HG03520 (cell line): Measurements from ENCODE around the gene SPATA45.
A peak's percentile ranks its signal among the peaks of the same experiment; 100 is the strongest.
"Not testable (repeated sequence)": the region's sequence is repeated elsewhere in the genome, so short reads cannot be mapped to it uniquely, and the experiment has no call there.

ENCODE experiments used
- ATAC-seq: cut with Tn5 transposase; IDR thresholded peaks from one replicate; pipeline ENCODE4 v1.9.1; 2021; ENCODE audit warnings: mild to moderate bottlenecking, moderate library complexity; ENCODE audit not compliant: unreplicated experiment

Gene SPATA45

GRCh38 chr1:212847549-212847948, at the start of gene SPATA45:
Gene SPATA45, minus strand, starts transcription at chr1:212847649. Its CDS starts 11,500 bp downstream, at chr1:212836149.
- ATAC-seq: no peak

DNA sequence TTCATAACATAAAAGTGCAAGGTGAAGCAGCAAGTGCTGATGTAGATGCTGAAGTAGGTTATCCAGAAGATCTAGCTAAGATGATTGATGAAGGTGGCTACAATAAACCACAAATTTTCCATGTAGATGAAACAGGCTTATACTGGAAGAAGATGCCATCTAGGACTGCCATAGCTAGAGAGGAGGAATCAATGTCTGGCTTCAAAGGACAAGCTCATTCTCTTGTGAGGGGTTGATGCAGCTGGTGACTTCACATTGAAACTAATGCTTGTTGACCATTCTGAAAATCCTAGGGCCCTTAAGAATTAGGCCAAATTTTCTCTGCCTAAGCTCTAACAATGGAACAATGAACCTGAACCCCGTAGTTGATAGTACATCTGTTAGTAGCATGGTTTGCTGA, 44.7 kb upstream of the SPATA45 start:
- no peak for ATAC-seq

- no peak for ATAC-seq
These were observed 37.1 kb upstream of the SPATA45 start for GRCh38 chr1:212884592-212884991.

GRCh38 chr1:212879947-212880690, 32.7 kb upstream of the SPATA45 start:
- no peak for ATAC-seq

DNA sequence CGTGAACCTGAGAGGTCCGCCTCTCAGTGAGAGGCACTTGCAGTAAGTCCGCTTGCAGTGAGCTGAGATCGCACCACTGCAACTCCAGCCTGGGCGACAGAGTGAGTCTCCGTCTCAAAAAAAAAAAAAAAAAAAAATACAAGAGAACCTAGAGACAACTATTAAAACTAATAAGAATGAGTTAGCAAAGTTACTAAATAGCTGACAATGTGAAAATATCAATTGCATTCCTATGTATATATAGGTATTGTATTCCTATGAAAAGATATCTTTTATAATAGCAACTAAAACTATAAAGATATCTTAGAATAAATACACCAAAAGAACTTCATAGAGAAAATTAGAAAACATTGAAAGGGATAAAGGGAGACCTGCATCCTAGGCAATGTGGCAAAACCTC, 31.0 kb upstream of the SPATA45 start:
- ATAC-seq: no peak

DNA sequence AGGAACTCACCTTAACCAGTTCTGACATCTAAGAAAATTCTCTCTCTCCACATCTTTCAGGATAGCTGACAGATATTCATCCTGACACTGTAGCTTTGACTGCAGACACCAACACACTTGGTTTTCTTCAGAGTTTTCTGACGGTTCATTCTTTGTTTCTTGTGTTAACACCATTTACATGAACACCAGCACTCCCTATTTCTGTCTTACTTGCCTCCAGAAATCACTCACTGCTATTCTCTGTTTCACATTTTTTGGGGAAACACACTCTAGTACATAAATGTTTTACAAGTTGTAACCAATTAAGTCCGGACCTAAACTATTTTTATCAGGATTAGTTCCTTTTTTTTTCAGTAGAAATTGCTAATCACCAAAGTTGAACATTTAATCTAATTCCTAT, 26.1 kb upstream of the SPATA45 start:
- ATAC-seq: peak; percentile 80

- ATAC-seq: no peak
These were observed 24.5 kb upstream of the SPATA45 start for GRCh38 chr1:212871976-212872375.

- no peak for ATAC-seq
These were observed 19.7 kb upstream of the SPATA45 start for GRCh38 chr1:212867192-212867591.

- ATAC-seq: no peak
These were observed 16.8 kb upstream of the SPATA45 start for GRCh38 chr1:212864201-212864600.

DNA sequence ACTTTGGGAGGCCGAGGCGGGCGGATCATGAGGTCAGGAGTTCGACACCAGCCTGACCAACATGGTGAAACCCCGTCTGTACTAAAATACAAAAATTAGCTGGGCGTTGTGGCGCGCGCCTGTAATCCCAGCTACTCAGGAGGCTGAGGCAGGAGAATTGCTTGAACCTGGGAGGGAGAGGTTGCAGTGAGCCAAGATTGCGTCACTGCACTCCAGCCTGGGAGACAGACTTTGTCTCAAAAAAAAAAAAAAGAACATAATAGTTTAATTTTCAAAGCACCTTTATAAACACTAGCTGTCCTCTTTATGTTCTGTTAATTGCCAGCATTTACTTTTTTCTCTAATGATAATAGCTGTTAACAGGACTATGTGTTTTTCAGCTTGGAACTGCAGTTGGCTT, 15.9 kb upstream of the SPATA45 start:
- not testable (repeated sequence) for ATAC-seq

- ATAC-seq: no peak
These were observed 14.8 kb upstream of the SPATA45 start for GRCh38 chr1:212862111-212862690.

DNA sequence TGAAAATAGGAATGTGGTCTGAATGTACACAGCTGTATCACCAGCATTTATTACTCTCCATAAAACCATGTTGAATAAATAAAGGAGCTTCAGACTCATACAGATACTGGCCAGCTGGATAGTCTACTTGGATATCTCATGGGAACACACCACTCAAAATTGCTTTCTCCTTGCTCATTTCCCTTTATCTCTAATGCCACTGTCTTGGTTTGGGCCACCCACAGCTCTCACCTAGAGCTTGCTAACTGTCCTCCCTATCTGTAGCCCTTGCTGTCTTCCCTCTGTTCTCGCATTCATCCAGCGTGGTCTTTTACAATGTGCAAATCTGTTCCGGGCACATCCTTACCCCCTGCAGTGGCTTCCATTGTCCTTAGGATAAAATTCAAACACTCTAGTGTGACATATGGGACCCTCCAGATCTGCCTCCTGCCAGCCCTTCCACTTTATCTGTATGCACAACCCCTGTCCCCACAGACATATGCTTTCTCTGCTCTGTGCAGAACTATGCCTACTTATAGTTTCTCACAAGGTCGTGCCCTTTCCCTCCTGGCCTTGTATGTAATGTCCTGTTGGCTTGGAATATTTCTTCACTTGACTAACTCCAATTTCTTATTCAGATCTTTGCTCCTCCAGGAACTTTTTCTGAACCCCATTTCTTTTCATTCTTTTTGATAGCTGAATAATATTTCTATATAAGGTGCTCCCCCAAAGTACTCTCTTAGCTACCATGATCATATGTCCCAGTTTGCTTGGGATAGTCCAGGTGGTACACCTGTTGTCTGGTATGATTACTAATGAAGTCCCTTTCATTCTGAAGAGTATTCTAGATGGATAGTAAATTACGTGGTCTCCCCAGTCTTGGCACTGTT, 13.5 kb upstream of the SPATA45 start:
- no peak for ATAC-seq

- peak; percentile 19 for ATAC-seq
These were observed 11.2 kb upstream of the SPATA45 start for GRCh38 chr1:212858461-212859265.

- ATAC-seq: peak; percentile 97
These were observed 10.6 kb upstream of the SPATA45 start, which contains the start of gene FLVCR1 for GRCh38 chr1:212857992-212858460. Gene FLVCR1, plus strand, starts transcription at chr1:212858275. Its CDS starts 178 bp downstream, at chr1:212858453.

- no peak for ATAC-seq
These were observed 9.3 kb upstream of the SPATA45 start for GRCh38 chr1:212856755-212857154.

- ATAC-seq: no peak
These were observed 6.2 kb upstream of the SPATA45 start for GRCh38 chr1:212853658-212854057.

GRCh38 chr1:212852105-212852688, 4.7 kb upstream of the SPATA45 start:
- ATAC-seq: no peak

DNA sequence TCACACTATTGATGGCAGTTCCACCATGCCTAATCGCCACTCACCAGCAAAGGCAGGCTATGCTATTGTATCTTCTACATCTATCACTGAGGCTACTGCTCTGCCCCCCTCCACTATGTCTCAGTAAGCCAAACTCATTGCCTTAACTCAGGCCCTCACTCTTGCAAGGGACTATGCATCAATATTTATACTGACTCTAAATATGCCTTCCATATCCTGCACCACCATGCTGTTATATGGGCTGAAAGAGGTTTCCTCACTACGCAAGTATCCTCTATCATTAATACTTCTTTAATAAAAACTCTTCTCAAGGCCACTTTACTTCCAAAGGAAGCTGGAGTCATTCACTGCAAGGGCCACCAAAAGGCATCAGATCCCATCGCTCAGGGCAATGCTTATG, 2.9 kb downstream of the SPATA45 start:
- ATAC-seq: not testable (repeated sequence)

GRCh38 chr1:212838145-212838544, 9.3 kb downstream of the SPATA45 start:
- no peak for ATAC-seq
